ENCODE data around the gene HECTD4. TPM values are rescaled to one million over a fixed set of nuclear protein-coding genes. Genes with fewer than 3 reads are reported as not detected.
"Not testable (repeated sequence)": the region's sequence is repeated elsewhere in the genome, so short reads cannot be mapped to it uniquely, and the experiment has no call there.

The HECTD4 gene
- total and polyA plus RNA-seq, 12 donors: 17.5 to 50.0 (median 27.7) TPM

- H3K27me3 ChIP-seq: no peaks in the 10 kb centered on the region
- no peak for TF ChIP-seq CTCF (IDR thresholded peaks at IDR 0.05)
- TF ChIP-seq POLR2A (IDR thresholded peaks at IDR 0.05): no peak
- H3K27ac ChIP-seq: no peak overlapping the region
- intact Hi-C loops (cut with DNase I): no loop called here
- 77 to 83% (median 79%) methylated on average over 4 of the region's 4 CpGs for WGBS, 4 donors
- no peak overlapping the region for H3K4me3 ChIP-seq
- H3K4me1 ChIP-seq (replicated peaks in 1 of 2): no peaks in the 10 kb centered on the region
- DNase-seq: no peak
- peaks cover 0 to 4% (median 0%) of the 10 kb centered on the region in 3 donors for H3K9me3 ChIP-seq (replicated peaks in 1 of 3)
- H3K36me3 ChIP-seq (replicated peaks in 1 of 2): no peaks in the 10 kb centered on the region
Measured at GRCh38 chr12:112341046-112341825, 41.0 kb downstream of the HECTD4 start.

GRCh38 chr12:112340230-112340629 lies 42.0 kb downstream of the HECTD4 start:
- no peaks in the 10 kb centered on the region for H3K36me3 ChIP-seq (replicated peaks in 1 of 2)
- intact Hi-C loops (cut with DNase I): no loop called here
- TF ChIP-seq POLR2A (IDR thresholded peaks at IDR 0.05) (no peak), CTCF (IDR thresholded peaks at IDR 0.05) (no peak)
- H3K4me1 ChIP-seq (replicated peaks in 1 of 2): no peaks in the 10 kb centered on the region
- peaks cover 0 to 4% (median 0%) of the 10 kb centered on the region in 3 donors for H3K9me3 ChIP-seq (replicated peaks in 1 of 3)
- WGBS, 4 donors: 77 to 83% (median 80%) methylated on average over 3 of the region's 3 CpGs
- H3K27ac ChIP-seq: no peak overlapping the region
- no peak for DNase-seq
- no peak overlapping the region for H3K4me3 ChIP-seq
- H3K27me3 ChIP-seq: no peaks in the 10 kb centered on the region

GRCh38 chr12:112334999-112335398 lies 47.2 kb downstream of the HECTD4 start:
- H3K27me3 ChIP-seq; H3K36me3 ChIP-seq (replicated peaks in 1 of 2); H3K9me3 ChIP-seq (replicated peaks in 1 of 3); H3K27ac ChIP-seq; H3K4me3 ChIP-seq; intact Hi-C loops (cut with DNase I); H3K4me1 ChIP-seq (replicated peaks in 1 of 2); DNase-seq: not testable (repeated sequence)
- WGBS, 4 donors: 83 to 100% (median 96%) methylated on average over 1 of the region's 1 CpG

GRCh38 chr12:112333019-112333418 lies 49.2 kb downstream of the HECTD4 start:
- no peak for DNase-seq
- H3K9me3 ChIP-seq (replicated peaks in 1 of 3): peaks cover 0 to 4% (median 0%) of the 10 kb centered on the region in 3 donors
- H3K36me3 ChIP-seq (replicated peaks in 1 of 2): no peaks in the 10 kb centered on the region
- no peak overlapping the region for H3K4me3 ChIP-seq
- peaks cover 0 to 9% of the 10 kb centered on the region in 2 donors for H3K4me1 ChIP-seq (replicated peaks in 1 of 2)
- no peaks in the 10 kb centered on the region for H3K27me3 ChIP-seq
- no peak overlapping the region for H3K27ac ChIP-seq
- no peak for TF ChIP-seq POLR2A (IDR thresholded peaks at IDR 0.05)
- TF ChIP-seq CTCF (IDR thresholded peaks at IDR 0.05): no peak
- 73 to 82% (median 74%) methylated on average over 3 of the region's 3 CpGs for WGBS, 4 donors
- intact Hi-C loops (cut with DNase I): no loop called here

- intact Hi-C loops (cut with DNase I): no loop called here
- Histone ChIP-seq H3K27ac (no peak overlapping the region), H3K4me3 (no peak overlapping the region), H3K27me3 (no peaks in the 10 kb centered on the region), H3K4me1 (replicated peaks in 1 of 2) (peaks cover 0 to 9% of the 10 kb centered on the region in 2 donors), H3K36me3 (replicated peaks in 1 of 2) (no peaks in the 10 kb centered on the region), H3K9me3 (replicated peaks in 1 of 3) (peaks cover 0 to 4% (median 0%) of the 10 kb centered on the region in 3 donors)
- TF ChIP-seq POLR2A (IDR thresholded peaks at IDR 0.05) (no peak), CTCF (IDR thresholded peaks at IDR 0.05) (no peak)
- no peak for DNase-seq
- WGBS, 4 donors: 85 to 96% (median 86%) methylated on average over 4 of the region's 4 CpGs
Measured at GRCh38 chr12:112331886-112332285, 50.3 kb downstream of the HECTD4 start.
